CD4-positive, alpha-beta T cell treated with Interleukin-17A for 4 hours (primary cell): Measurements from ENCODE around the gene TXNRD3.

ENCODE experiments used
- DNase-seq: peaks from one replicate; pipeline ENCODE4 v3.0.0-alpha.2; 2020; ENCODE audit warnings: mixed read lengths

TXNRD3 gene

DNA sequence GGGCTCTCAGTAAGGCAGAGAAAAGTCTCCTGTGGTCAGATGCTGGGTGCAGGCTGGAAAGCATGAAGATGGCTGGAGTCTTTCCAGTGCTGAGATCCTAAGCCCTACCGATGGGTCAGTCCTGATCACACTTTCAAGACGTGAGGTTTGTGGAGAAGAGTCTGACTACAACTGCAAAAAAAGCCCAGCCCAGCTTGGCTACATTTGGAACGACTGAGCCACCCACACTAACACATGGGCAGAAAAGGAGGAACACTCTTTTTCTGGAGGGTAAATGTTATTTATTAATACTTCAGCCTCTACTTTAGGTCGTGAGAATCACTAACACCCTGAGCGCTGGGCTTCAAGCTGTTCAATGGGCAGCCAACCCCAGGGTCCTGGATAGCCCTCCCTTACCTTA, 74.2 kb downstream of the TXNRD3 start:
- no peak for DNase-seq

DNA sequence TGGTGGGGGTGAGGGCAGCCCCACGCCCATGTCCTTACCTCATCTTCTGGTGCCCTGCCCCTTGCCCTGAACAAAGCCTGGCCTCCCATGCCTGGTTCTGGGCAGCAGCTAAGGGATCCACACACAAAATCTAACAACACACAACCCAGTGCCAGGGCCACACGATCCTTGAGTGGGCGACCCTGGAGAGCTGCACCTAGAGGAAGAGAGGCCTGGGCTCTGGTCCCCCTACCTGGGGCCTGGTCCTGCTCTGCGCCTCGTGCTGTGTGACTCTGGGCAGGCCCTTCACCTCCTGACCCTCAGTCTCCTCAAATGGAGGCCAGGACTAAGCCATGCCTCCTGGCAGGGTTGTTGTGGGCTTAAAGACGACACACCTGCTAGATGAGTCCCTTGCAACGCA, 76.2 kb downstream of the TXNRD3 start:
- no peak for DNase-seq

DNA sequence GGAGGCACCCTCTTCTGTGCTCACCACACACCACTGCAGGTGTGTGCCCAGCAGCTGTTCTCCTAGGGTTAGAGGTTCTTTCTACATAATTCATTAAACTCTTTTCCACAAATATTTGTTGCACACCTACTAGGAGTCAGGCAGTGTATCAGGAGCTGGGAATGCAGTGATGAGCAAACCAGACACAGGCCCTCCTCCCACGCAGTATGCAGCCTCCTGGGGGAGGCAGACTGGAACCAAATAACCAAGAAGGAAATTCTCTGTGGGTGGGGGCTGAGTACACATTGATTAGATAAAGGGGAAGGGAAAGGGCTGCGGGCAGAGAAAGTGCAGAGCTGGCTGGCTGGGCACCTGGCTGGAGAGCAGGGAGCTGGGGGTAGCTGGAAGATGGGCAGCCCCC, 77.7 kb downstream of the TXNRD3 start:
- DNase-seq, result no peak

DNA sequence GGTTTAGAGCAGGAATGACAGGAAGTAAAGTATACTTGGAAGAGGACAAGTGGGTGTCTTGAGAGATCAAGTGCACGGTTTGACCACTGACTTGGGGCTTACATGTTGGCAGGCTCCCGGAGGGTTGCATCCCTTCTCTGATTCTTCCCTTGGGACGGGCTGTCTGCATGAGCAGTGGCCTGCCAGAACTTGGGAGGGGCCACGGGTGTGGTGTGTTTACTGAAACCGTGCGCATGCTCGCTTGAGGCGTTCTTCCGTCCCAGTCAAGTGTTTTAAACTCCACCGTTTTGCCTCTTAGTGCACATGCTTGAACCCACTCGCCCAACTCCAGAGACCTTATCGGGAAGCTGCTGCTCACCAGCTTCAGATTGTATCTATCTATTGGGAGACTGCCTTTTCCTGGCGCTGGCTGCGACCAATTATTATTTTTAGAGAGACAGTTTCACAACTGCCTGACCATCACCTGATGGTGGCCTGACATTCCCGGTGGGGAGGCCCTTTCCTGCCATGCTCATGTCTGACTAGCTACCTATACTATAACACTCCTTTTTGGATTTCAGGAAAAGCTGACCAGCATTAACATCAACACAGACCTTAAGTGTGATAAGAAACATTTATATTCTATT, 81.3 kb downstream of the TXNRD3 start:
- DNase-seq, result no peak

DNA sequence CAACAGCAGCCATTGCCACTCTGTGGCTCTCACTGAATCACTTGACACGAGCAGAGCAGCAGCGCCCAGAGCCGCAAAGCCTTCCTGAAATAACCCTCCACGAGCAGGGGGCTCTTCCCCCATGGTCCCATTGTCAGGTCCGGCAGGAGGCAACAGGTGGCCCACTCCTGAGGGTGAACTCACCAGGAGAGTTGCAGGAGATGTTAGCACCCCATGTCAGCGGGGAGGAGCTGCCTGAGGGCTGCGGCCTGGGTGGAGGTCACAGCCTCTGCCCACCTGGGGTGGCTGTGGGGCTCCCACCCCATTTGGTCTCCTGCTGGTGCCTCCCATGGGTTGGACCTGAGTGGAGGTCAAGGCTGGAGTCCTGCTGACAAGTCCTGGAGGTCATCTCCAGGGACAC, 83.8 kb downstream of the TXNRD3 start:
- no peak for DNase-seq

DNA sequence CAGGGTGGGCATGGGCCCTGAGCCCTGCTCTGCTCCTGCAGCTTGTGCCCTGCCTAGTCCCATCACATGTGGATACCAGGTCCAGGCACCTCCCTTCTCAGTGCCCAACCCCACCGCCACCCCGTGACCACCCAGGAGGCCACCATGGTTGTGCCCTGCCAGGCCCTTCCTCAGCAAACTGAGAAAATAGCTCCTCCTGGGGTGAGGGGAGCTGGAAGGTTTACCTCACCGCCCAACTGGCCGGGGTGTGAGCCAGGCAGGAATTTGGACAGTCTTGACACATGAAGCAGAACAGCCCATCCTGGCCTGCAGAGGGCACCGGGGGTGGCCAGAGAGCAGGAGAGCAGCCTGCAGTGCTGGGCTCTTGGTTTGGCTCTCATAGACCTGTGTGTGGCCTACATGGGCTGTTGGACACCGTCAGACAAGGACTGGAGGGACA, 84.8 kb downstream of the TXNRD3 start:
- DNase-seq, result no peak

DNA sequence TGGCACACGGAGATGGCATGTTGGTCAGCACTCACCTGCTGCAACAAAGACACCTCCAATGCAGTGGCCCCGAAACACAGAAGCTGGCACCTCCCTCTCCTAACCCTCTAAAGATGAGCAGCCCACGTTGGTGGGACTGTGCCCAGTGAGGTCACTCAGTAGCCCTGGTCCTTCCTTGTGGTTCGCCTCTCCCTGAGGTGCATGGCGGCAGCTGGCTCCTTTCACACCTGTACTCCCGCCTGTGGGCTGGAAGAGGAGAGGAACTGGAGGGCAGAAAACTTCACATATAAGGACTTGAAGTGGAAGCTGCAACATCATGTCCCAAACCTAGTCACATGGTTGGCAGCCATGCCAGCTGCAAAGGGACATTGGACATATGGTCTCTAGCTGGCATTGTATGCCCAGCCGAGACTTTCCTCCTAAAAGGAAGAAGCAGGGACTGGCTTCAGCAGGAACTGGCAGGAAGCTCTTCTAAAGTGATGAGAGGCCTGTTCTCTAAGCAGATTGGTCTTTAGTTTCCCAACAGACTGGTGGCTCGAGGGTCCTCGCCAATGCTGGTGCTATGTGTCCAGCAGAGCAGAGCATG, 85.4 kb downstream of the TXNRD3 start:
- DNase-seq, result no peak

DNA sequence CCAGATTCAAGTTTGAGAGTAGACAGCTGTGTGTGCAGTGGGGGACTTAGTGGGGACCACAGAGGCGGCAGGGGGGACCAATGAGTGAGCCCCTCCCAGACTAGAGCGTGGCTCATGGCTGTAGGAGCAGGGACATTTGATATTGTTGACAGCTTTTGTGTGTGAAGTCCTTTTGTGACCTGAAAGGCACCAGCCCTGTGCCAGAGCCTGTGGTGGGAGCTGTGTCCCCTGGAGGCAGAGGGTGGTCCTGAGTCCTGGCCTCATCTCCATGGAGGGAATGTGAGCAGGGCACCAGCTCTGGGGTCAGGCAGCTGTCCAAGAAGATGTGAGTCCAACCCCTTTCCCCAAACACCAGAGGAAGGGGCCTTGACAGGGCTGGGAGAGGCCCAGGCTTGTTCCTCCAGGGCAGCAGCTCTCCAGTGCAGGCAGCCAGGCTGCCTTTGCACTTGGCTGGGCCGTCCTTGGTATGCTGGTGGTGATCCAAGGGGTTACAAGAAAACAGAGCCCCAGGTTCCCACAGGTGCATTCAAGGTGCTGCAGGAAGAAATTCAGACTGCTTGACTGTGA, 86.1 kb downstream of the TXNRD3 start:
- DNase-seq, result no peak

DNA sequence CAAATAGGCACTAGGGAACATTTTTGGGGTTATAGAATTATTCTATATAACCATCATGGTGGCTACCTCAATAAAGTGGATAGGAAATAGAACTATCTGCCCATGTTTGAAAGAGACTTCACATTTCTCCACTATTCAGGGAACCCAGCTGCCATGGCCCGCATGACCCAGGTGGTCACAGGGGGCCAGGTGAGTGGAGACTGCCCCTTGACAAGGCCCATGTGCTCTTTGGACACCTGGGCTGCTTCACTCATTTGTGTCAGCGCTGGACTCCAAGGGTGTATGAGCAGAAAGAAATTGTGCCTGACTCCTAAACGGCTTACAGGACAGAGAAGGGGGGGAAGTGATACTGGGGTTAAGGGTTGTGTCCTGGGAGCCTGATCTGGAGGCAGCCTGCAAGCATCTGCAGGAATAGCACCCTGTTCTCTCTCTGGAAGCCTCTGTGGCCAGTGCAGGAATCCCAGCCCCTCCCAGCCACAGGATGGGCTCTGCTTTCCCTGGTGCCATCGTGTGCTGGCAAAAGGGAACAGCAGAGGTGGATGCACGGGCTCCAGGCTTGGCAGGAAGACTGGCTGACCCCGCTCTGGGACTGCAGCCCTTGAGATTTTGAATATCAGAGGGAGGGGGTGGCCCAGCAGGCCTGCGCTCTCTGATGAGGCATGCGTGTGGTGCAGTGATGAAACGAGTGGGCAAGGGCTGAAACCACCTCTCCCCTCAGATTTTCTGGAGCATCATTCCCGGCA, 87.1 kb downstream of the TXNRD3 start:
- no peak for DNase-seq

DNA sequence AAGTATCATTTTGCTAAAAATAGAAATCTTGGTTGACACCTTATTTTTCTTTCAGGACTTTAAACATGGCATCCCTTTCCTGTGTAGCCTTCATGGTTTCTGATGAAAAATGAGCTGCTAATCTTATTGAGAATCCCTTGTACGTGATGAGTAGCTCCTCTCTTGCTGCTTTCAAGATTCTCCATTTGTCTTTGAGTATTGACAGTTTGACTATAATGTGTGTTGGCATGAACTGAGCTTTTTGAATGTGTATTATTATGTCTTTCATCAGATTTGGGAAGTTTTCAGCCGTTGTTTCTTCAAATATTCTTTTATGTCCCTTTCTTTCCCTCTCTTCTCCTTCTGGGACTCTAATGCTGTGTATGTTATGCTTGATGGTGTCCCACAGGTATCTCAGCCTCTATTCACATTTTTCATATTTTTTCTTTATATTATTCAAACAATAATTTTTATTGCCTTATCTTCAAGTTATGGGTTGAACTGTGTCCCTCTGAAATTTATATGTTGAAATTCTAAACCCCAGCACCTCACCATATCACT, 92.1 kb downstream of the TXNRD3 start:
- no peak for DNase-seq

DNA sequence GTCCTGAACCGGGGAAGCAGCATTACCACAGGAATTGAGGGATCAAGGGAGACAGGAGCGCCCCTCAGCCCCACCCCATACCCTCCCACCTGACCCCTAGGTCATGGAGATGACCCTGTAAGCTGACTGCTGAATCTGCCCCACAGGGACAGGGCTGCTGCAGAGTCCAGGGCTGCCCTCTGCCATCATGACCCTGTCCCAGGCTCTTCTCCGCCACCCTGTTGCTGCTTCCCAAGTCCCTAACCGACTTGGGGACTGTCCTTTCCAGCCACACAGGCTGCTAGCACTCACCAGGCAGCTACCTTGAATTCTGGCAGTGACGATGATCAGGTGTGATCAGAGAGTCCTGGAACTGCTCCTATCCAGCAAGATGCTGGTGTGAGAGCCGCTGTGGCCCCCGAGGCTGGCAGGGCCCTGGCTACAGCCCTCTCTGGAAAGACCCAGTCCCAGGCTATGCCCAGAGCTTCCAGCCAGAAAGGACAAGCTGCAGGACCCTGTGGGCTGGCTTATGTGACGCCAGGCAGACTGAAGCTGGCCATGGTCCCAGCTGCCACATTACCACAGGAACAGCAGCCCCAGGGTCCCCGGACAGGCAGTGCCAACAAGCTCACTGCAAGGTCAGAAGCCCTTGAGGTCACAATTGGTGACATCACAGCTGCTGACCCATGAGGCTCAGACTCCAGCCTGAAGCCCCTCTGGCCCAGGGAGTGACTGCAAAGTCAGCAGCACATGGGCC, 96.4 kb downstream of the TXNRD3 start, which contains the start of gene C3orf22:
Gene C3orf22 (minus strand): TSS at position 597 of the 736 bp plus-strand sequence. CDS start 5,542 bp downstream, outside the sequence.
- DNase-seq, result no peak

DNA sequence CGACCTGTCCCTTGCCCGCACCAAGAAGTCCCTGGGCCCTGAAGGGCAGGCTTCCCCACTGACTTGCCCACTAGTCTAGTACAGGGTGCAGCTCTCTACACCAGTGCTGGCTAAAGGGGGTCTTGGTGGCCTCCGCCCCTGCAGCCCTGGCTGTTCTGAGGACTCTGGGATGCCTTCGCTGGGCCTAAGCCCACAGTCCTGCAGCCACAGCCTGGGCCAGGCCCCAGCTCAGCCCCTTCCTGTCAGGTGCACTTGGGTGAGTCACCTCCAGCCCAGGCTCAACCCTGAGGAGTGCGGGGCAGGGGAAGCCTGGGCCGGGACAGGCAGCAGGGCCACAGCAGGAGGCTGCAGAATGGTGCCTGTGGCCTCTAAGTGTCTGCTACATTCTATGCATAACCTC, 97.2 kb downstream of the TXNRD3 start:
- DNase-seq, result no peak

DNA sequence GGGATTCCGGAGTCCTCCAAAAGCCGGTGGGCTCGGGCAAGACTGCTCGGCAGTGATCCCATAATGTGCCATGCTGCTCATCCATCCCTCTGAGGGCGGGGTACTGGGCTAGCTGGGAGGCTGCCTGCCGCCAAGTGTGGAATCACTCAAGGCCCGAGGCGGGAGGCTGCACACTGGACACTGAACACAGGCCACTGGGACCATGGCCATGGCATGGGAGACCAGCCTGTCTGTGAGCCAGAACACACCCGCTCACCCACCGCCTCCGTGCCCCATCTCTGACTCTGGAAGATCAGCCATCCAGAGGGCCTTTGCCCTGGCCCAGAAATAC, 97.5 kb downstream of the TXNRD3 start:
- DNase-seq, result no peak
